OCI-LY3 (cell line): ENCODE results near the gene CREB3.

Experiments used
- CTCF ChIP-seq: fragments of 200-600, 300-600 bp; sonication (generic); IDR thresholded peaks from 2 replicates; pipeline ENCODE4 v1.5.1; 2014; ENCODE audit warnings: antibody characterized with exemption, low read length, low read depth
- EZH2phosphoT487 ChIP-seq: fragments of 200-600 bp; shearing (Covaris generic); IDR thresholded peaks from 2 replicates; pipeline ENCODE4 v1.6.1; 2018; ENCODE audit warnings: antibody characterized with exemption, mixed run types, low read depth

GRCh38 chr9:35783418-35783817, 51.0 kb downstream of the CREB3 start:
- TF ChIP-seq CTCF (no peak), EZH2phosphoT487 (no peak)
